ENCODE data around the gene PCED1B.
A peak's percentile ranks its signal among the peaks of the same experiment; 100 is the strongest.
"Not testable (repeated sequence)": the region's sequence is repeated elsewhere in the genome, so short reads cannot be mapped to it uniquely, and the experiment has no call there.

PCED1B gene

GRCh38 chr12:47212701-47213039 lies 133.2 kb downstream of the PCED1B start:
- DNase-seq: no peak

GRCh38 chr12:47213396-47213795 lies 134.0 kb downstream of the PCED1B start:
- no peak for DNase-seq

- no peak for DNase-seq
Observed at GRCh38 chr12:47214001-47214619, 134.7 kb downstream of the PCED1B start.

GRCh38 chr12:47214771-47215170 lies 135.3 kb downstream of the PCED1B start:
- DNase-seq: no peak

- peak; percentile 12 to 29 for DNase-seq
Observed at GRCh38 chr12:47216150-47216677, 136.8 kb downstream of the PCED1B start.

- DNase-seq: not testable (repeated sequence)
Observed at GRCh38 chr12:47217595-47217869, 138.1 kb downstream of the PCED1B start.

- DNase-seq: no peak
Observed at GRCh38 chr12:47218191-47218654, 138.8 kb downstream of the PCED1B start.

- no peak for DNase-seq
Observed at GRCh38 chr12:47219243-47219642, 139.8 kb downstream of the PCED1B start.

GRCh38 chr12:47221256-47222023 lies 142.0 kb downstream of the PCED1B start:
- no peak for DNase-seq

- DNase-seq: no peak
Observed at GRCh38 chr12:47222520-47223030, 143.2 kb downstream of the PCED1B start.

- no peak for DNase-seq
Observed at GRCh38 chr12:47223031-47223847, 143.8 kb downstream of the PCED1B start.

- no peak for DNase-seq
Observed at GRCh38 chr12:47223848-47224213, 144.4 kb downstream of the PCED1B start.

- no peak for DNase-seq
Observed at GRCh38 chr12:47224563-47225133, 145.2 kb downstream of the PCED1B start.

GRCh38 chr12:47225356-47225755 lies 145.9 kb downstream of the PCED1B start:
- no peak for DNase-seq

- DNase-seq: no peak
Observed at GRCh38 chr12:47226199-47226598, 146.8 kb downstream of the PCED1B start.

GRCh38 chr12:47228802-47229201 lies 149.4 kb downstream of the PCED1B start:
- no peak for DNase-seq

GRCh38 chr12:47231456-47231855 lies 152.0 kb downstream of the PCED1B start:
- no peak for DNase-seq

GRCh38 chr12:47234576-47235141 lies 155.2 kb downstream of the PCED1B start:
- no peak for DNase-seq

- DNase-seq: no peak
Observed at GRCh38 chr12:47235258-47236040, 156.0 kb downstream of the PCED1B start.

GRCh38 chr12:47236109-47236714 lies 156.8 kb downstream of the PCED1B start:
- DNase-seq: no peak

GRCh38 chr12:47237751-47238211 lies 158.4 kb downstream of the PCED1B start:
- DNase-seq: no peak

Data from hippocampal formation (tissue), 2 donors.